Left cardiac atrium (tissue), 4 donors: Measurements from ENCODE around the gene DNAH8. TPM values are rescaled to one million over a fixed set of nuclear protein-coding genes. Genes with fewer than 3 reads are reported as not detected.

ENCODE experiments used
- ATAC-seq, 2 donors: fragments of 200-7000 bp; cut with Tn5 transposase; one replicate each; pipeline ENCODE4 v1.9.1; 2020; ENCODE audit warnings: mild to moderate bottlenecking in 2 of 2, moderate library complexity in 2 of 2
- DNase-seq: peaks from one replicate; pipeline ENCODE4 v3.0.0-alpha.2; 2020
- intact Hi-C, 2 donors: fragments of 100-400 bp; cut with DNase I; formaldehyde crosslinking; loops; one replicate each; pipeline versions ENCODE4 v1.14.1 to v1.15.1; 2022 to 2023
- total RNA-seq, 2 donors: library from RNA; stranded (reverse); fragmentation: NEBNext Ultra II Directional; extraction: Animal tissue kit (Norgen Biotek cat#: 25700); gene quantifications; one replicate each; pipeline ENCODE4 v1.2.1, GENCODE V29; 2021
- donor health status: DM: no; HTN: yes; CAD: no.
- donor health status: DM: no; HTN: yes; CAD: no; lungs with severe emphysema.
- donor health status: DM: yes; HTN: yes; CAD: no.
- donor health status: Dilated cardiomyopathy.

DNAH8 gene
- total RNA-seq, 2 donors from 2014 or later, result not detected

GRCh38 chr6:38728203-38728602 lies 13.1 kb downstream of the DNAH8 start:
- no peak for DNase-seq
- no peak for ATAC-seq
- intact Hi-C loops, result no loop called here

GRCh38 chr6:38730140-38730862 lies 15.2 kb downstream of the DNAH8 start:
- no peak for ATAC-seq
- intact Hi-C loops, result no loop called here
- no peak for DNase-seq

DNA sequence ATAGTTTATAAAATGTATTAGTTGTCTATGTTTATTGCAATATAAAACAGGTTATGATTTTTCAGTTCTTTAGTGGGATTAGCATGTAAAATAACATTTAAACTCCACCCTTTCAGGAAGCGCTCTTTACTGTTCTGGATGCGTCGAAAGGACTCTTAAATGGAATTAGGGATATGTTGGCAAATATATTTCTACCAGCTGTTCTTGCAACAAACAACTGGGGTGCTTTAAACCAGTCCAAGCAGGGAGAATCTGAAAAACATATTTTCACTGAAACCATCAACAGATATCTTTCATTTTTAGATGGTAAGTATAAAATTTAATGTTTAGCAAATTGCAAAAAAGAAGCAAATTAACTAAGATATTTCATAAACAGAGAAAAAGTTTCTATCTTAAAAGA lies 21.8 kb downstream of the DNAH8 start:
- no peak for ATAC-seq
- intact Hi-C loops, result no loop called here
- no peak for DNase-seq

DNA sequence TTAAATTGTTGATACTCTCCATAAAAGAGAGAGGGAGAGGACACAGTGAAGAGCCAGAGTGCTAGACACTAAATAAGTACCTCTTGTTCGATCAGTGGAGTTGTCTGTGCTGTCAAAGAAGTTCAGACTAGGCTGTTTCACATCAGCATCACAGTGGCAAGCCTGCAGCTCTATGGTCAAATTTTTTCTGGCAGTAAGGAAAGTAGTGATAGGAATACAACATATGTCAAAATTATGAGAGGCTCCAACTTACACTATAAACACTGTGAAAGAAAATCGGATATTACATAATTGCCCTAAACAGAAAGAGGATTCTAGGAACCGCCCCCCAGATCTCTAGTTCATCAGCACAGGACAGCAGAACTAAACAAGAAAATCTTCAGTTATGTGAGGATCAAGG lies 23.1 kb downstream of the DNAH8 start:
- DNase-seq (no peak), ATAC-seq (no peak)
- intact Hi-C loops, result no loop called here

- DNase-seq, result no peak
- ATAC-seq, result no peak
- intact Hi-C loops, result no loop called here
These were observed 24.4 kb downstream of the DNAH8 start for GRCh38 chr6:38739532-38739931.

GRCh38 chr6:38749473-38749872 lies 34.4 kb downstream of the DNAH8 start:
- ATAC-seq (no peak), DNase-seq (no peak)
- intact Hi-C loops, result no loop called here

- DNase-seq (no peak), ATAC-seq (no peak)
- intact Hi-C loops, result no loop called here
These were observed 36.0 kb downstream of the DNAH8 start for GRCh38 chr6:38750968-38751615.

DNA sequence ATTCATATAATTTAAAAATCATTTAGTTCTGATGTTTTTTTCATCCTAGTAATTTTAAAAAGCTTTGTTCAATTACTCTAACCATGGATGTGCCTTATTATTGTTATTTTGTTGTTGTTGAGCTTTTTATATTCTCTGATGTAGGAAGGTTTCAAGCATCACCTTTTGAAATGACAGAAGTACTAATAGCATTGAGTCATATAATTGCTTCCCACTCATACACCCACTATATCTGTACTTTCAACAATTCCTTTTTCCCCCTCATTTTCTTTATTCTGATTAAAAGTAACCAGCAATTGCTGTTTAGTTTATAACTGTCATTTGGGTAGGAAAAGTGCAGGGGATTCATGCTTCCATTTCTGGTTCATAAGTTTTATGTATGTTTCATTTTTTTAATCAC lies 38.6 kb downstream of the DNAH8 start:
- intact Hi-C loops, result no loop called here
- ATAC-seq, result no peak
- no peak for DNase-seq

- ATAC-seq, result no peak
- intact Hi-C loops, result no loop called here
- no peak for DNase-seq
These were observed 40.1 kb downstream of the DNAH8 start for GRCh38 chr6:38755207-38755606.

DNA sequence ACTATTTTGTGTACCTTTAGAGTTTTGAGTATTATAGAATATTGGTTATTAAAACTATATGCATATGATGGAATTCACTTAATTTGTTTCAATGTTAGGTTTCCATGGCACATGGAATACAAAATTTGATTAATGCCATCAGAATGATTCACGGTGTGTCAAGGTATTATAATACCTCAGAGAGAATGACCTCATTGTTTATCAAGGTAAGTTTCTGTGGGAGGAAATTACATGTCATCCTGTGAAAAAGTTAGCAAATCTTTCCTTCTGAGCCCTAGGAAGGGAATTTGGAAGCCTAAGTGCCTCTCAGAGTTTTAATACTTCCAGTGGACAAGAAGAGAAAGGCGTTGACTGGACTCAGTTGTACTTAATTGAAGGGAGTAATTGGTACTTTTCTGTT lies 40.8 kb downstream of the DNAH8 start:
- ATAC-seq, result peak in 1 of 2 donors; percentile 50
- DNase-seq, result no peak
- intact Hi-C loops, result no loop called here

- ATAC-seq (no peak), DNase-seq (no peak)
- intact Hi-C loops, result no loop called here
These were observed 45.0 kb downstream of the DNAH8 start for GRCh38 chr6:38760097-38760496.

DNA sequence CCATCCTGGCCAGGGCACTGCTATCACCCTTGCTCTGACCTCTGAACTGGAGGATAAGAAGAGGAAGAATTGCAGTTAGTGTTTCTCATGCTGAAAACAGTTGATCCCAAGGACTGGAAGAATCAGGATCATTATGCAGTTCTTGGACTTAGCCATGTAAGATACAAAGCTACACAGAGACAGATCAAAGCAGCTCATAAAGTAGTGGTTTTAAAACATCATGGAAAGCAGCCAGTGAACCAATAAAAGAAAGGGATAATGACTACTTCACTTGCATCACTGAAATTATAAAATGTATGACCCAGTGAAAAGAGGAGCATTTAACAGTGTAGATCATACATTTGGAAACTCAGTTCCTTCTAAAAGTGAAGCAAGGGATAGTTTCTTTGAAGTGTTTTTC lies 47.7 kb downstream of the DNAH8 start:
- no peak for DNase-seq
- ATAC-seq, result no peak
- intact Hi-C loops, result no loop called here

DNA sequence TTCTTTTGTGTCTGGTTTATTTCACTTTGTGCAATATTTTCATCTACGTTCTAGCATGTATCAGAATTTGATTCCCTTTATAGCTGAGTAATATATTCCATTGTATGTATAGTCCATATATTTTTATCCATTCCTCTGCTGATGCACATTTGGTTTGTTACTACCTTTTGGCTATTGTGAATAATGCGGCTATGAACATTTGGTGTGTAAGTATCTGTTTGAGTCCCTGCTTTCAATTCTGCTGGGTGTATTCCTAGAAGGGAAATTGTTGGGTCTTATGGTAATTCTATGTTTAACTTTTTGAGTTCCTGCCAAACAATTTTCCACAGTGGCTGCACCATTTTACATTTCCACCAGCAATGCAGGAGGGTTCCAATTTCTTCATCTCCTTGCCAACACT lies 52.4 kb downstream of the DNAH8 start:
- intact Hi-C loops, result no loop called here
- DNase-seq (no peak), ATAC-seq (no peak)

GRCh38 chr6:38773338-38773737 lies 58.2 kb downstream of the DNAH8 start:
- ATAC-seq, result no peak
- intact Hi-C loops, result no loop called here
- DNase-seq, result no peak

GRCh38 chr6:38774929-38775707 lies 60.0 kb downstream of the DNAH8 start:
- no peak for DNase-seq
- ATAC-seq, result peak in 1 of 2 donors; percentile 24
- intact Hi-C loops, result no loop called here

- no peak for ATAC-seq
- intact Hi-C loops, result no loop called here
- DNase-seq, result no peak
These were observed 60.8 kb downstream of the DNAH8 start for GRCh38 chr6:38775870-38776269.

DNA sequence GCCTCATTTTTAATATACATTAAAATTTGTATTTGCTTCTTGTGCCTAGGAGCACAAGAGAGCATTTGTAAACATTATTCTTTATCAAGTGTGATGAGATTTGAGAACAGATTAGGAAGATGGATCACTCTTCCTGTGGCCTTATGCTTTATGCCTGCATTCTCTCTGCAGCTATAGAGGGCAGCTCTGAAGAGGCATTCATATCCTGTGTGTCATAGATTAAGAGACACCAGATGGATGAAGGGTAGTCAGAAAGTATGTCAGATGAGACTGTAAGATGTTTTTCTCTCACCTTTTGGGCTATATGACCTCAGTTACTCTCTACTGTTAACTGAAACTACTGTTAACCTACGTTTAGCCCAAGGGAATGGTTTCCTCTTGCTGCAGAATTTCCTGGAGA lies 61.4 kb downstream of the DNAH8 start:
- ATAC-seq (no peak), DNase-seq (no peak)
- intact Hi-C loops, result no loop called here

DNA sequence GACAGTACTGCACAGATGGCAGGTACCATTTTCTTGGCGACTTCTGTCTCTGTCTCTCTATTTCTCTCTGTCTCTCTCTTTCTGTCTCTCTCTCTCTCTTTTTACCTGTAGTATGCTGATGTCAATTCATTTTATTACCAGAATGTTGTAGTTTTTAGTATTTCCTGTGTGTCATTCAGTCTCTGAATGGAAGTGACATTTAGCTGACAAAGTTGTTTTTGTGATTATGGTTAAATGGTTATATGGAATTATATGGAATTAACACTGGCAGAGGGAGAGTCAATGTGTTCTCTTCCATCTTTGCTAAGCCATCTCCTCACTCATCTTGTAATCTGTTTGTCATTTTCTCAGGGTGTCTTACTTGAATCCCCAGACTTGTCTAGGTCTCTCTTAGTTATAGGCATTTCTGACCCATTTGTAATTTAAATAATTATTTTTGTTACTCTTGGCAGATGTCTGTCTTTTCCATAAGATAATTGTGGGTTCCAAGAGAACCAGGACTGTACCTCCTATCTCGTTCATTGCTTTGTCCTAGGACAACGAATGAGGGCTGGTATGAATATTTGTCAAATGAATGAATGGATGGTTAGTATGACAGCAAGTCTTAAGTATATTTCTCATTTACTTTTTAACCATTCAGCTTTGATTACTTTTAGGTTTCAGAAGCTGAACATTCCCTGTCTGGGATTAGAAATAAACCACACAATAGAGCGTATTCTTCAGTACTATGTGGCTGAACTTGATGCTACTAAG lies 64.4 kb downstream of the DNAH8 start:
- no peak for ATAC-seq
- intact Hi-C loops, result no loop called here

GRCh38 chr6:38782616-38783015 lies 67.5 kb downstream of the DNAH8 start:
- DNase-seq (no peak), ATAC-seq (no peak)
- intact Hi-C loops, result no loop called here

More for the DNA sequence above, 64.4 kb downstream of the DNAH8 start:
- no peak for DNase-seq
